RWPE2 (cell line): ENCODE data around the gene LRRC8B.
"Not testable (repeated sequence)": the region's sequence is repeated elsewhere in the genome, so short reads cannot be mapped to it uniquely, and the experiment has no call there.

Experiments
- ATAC-seq: fragments of 200-7000 bp; cut with Tn5 transposase; 3 replicates; pipeline ENCODE4 v1.9.1; 2021; ENCODE audit warnings: low read depth
- DNase-seq: peaks from one replicate; pipeline ENCODE4 v3.0.0-alpha.2; 2020; ENCODE audit warnings: low spot score
- H3K27ac ChIP-seq: fragments of 450-650 bp; 2 replicates; pipeline ENCODE4 v1.5.1; 2017; ENCODE audit warnings: mild to moderate bottlenecking; ENCODE audit not compliant: poor library complexity, severe bottlenecking
- H3K27me3 ChIP-seq: fragments of 250-450 bp; sonication (Bioruptor Pico); 2 replicates; pipeline ENCODE4 v1.5.1; 2021; ENCODE audit warnings: mild to moderate bottlenecking, moderate library complexity; ENCODE audit not compliant: insufficient read depth, poor library complexity, severe bottlenecking
- H3K36me3 ChIP-seq: fragments of 250-450 bp; sonication (Bioruptor Pico); 2 replicates; pipeline ENCODE4 v1.5.1; 2020; ENCODE audit warnings: low read depth, mild to moderate bottlenecking, moderate library complexity
- H3K4me1 ChIP-seq: fragments of 250-450 bp; sonication (Bioruptor Pico); 2 replicates; pipeline ENCODE4 v1.5.1; 2021; ENCODE audit warnings: mild to moderate bottlenecking, moderate library complexity; ENCODE audit not compliant: insufficient read depth, poor library complexity, severe bottlenecking
- H3K4me3 ChIP-seq: fragments of 250-450 bp; sonication (Bioruptor Pico); 2 replicates; pipeline ENCODE4 v1.5.1; 2021; ENCODE audit warnings: mild to moderate bottlenecking, moderate library complexity; ENCODE audit not compliant: severe bottlenecking
- H3K9me3 ChIP-seq: fragments of 250-450 bp; sonication (Bioruptor Pico); 2 replicates; pipeline ENCODE4 v1.5.1; 2021; ENCODE audit warnings: mild to moderate bottlenecking, moderate library complexity; ENCODE audit not compliant: severe bottlenecking
- TF ChIP-seq, protein P1 (sequence below): fragments of 450-650 bp; IDR thresholded peaks from one replicate; pipeline ENCODE4 v1.5.1; 2017; ENCODE audit warnings: mild to moderate bottlenecking, moderate library complexity; ENCODE audit not compliant: poor library complexity, severe bottlenecking

LRRC8B gene

DNA sequence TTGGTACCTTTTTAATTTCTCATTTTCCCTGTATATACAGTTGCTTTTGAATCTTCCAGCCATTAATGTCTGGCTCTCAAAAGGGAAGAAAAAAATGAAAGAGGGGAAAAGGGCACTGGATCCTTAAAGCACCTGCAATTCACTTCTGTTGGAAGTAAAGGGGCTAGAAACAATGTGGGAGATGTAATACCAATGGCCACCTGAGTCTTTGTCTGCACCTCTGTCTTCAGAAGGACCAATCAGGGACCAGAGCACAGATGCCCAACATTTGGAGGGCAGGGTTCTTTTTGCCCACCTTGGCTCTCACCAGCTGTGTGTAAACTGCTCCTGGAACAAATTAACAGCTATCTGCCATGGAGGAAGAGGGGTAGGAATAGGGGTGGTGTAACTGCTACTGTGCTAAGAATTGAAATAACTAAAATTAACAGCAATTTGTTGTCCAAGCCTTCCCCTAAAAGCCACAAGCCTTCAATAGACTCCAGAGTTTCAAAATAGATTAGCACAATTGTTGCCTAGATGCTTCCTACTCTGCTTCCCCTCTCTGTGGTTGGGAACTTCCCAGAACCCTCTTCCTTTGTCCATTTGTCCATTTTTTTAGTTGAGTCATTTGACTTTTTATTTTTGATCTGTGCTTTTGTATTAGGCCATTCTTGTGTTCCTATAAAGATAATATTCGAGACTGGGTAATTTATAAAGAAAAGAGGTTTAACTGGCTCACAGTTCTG lies 11.5 kb upstream of the LRRC8B start:
- peaks cover 6% of the 10 kb centered on the region for H3K4me1 ChIP-seq
- DNase-seq: no peak
- H3K9me3 ChIP-seq: no peaks in the 10 kb centered on the region
- TF ChIP-seq, protein P1, sequence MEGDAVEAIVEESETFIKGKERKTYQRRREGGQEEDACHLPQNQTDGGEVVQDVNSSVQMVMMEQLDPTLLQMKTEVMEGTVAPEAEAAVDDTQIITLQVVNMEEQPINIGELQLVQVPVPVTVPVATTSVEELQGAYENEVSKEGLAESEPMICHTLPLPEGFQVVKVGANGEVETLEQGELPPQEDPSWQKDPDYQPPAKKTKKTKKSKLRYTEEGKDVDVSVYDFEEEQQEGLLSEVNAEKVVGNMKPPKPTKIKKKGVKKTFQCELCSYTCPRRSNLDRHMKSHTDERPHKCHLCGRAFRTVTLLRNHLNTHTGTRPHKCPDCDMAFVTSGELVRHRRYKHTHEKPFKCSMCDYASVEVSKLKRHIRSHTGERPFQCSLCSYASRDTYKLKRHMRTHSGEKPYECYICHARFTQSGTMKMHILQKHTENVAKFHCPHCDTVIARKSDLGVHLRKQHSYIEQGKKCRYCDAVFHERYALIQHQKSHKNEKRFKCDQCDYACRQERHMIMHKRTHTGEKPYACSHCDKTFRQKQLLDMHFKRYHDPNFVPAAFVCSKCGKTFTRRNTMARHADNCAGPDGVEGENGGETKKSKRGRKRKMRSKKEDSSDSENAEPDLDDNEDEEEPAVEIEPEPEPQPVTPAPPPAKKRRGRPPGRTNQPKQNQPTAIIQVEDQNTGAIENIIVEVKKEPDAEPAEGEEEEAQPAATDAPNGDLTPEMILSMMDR: no peak
- H3K36me3 ChIP-seq: no peaks in the 10 kb centered on the region
- H3K27ac ChIP-seq: no peak overlapping the region
- H3K27me3 ChIP-seq: no peaks in the 10 kb centered on the region
- ATAC-seq: no peak
- H3K4me3 ChIP-seq: no peak overlapping the region

DNA sequence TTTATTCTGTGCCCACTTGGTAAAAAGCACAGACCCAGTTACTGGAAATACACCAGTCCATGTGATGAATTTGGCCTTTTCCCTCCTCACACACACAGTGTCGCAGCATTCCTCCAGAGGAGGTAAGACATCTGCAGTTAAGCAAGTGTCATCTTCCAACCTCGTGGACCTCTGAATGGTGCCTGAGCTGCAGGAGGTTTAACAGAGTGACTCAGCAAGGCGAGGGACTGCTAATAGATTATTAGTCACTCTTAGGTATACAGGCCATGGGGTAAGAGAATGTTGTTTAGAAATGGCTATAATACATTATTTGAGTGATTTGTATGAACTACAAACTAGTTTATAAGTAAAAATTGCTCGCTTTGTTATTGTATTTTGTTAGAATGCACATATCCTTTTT lies 8.6 kb upstream of the LRRC8B start:
- no peaks in the 10 kb centered on the region for H3K36me3 ChIP-seq
- DNase-seq (peak; percentile 69), ATAC-seq (peak; percentile 99)

DNA sequence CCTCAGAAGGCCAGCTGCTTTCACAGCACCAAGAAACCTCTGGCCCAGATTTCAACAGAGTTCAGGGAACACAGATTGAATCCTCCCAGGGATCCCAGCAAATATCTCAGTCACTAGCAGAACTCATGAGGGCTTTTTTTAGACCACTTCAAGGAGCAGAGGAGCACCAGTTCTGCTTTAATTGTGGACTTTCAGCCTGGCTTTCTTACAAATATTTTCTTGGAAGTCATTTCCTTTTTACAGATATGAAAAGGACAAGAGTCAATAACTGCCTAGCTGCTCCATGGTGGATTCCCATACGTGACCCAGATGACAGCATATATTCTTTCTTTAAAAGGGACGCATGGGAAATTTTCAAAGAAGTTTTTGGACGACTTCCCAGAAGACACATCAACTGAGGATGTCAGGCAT lies 6.4 kb upstream of the LRRC8B start:
- Histone ChIP-seq H3K4me1 (peaks cover 6% of the 10 kb centered on the region), H3K9me3 (no peaks in the 10 kb centered on the region), H3K36me3 (no peaks in the 10 kb centered on the region), H3K4me3 (no peak overlapping the region), H3K27me3 (no peaks in the 10 kb centered on the region), H3K27ac (no peak overlapping the region)
- no peak for ATAC-seq
- TF ChIP-seq, protein P1: no peak
- no peak for DNase-seq

More for the DNA sequence above, 8.6 kb upstream of the LRRC8B start:
- Histone ChIP-seq H3K27ac (no peak overlapping the region), H3K27me3 (no peaks in the 10 kb centered on the region), H3K4me3 (no peak overlapping the region), H3K4me1 (peaks cover 6% of the 10 kb centered on the region), H3K9me3 (no peaks in the 10 kb centered on the region)
- TF ChIP-seq, protein P1: no peak

DNA sequence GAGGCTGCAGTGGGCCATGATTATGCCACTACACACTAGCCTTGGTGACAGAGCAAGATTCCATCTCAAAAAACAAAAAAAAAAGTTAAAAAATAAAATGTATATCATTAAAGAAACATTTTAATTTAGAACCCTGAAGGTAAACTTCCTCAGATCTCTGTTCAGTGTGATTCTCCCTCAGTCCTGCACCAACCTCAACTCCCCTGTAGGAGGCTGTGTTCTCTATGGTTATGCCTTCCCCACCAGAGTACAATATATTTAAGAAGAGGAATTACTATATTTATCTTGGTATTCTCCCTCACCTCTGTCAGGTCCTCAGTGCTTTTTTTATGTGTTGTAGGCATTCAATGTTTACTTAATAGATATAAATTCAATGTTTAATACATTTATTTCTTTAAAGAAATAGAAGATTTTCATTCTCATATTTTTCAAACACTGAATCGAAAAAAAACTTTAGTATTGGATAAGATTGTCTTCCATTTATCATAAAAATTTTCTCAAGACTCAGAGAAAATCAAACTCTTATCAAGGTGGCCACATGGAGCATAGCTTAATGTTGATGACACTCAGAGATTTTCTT lies 4.8 kb upstream of the LRRC8B start:
- peaks cover 6% of the 10 kb centered on the region for H3K4me1 ChIP-seq
- DNase-seq: no peak

DNA sequence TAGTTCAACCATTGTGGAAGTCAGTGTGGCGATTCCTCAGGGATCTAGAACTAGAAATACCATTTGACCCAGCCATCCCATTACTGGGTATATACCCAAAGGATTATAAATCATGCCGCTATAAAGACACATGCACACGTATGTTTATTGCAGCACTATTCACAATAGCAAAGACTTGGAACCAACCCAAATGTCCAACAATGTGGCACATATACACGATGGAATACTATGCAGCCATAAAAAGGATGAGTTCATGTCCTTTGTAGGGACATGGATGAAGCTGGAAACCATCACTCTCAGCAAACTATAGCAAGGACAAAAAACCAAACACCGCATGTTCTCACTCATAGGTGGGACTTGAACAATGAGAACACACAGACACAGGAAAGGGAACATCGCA lies 2.7 kb upstream of the LRRC8B start:
- not testable (repeated sequence) for DNase-seq, H3K4me3 ChIP-seq, H3K27ac ChIP-seq, H3K36me3 ChIP-seq, H3K9me3 ChIP-seq, H3K4me1 ChIP-seq, ATAC-seq, H3K27me3 ChIP-seq

More for the DNA sequence above, 4.8 kb upstream of the LRRC8B start:
- Histone ChIP-seq H3K27me3 (no peaks in the 10 kb centered on the region), H3K27ac (no peak overlapping the region), H3K4me3 (no peak overlapping the region), H3K36me3 (no peaks in the 10 kb centered on the region), H3K9me3 (no peaks in the 10 kb centered on the region)
- TF ChIP-seq, protein P1: peak; percentile 69
- peak; percentile 58; the same call in 2 of the 3 replicates for ATAC-seq
